DND-41 (cell line): ENCODE measurements around the gene GRIA1.

Experiments used
- EZH2 ChIP-seq: IDR thresholded peaks from 3 replicates; pipeline ENCODE4 v1.6.1; 2012; ENCODE audit warnings: borderline replicate concordance, low read depth, mild to moderate bottlenecking, moderate library complexity, low read length, inconsistent platforms; ENCODE audit not compliant: severe bottlenecking
- TF ChIP-seq, protein P1 (sequence below): IDR thresholded peaks from 2 replicates; pipeline ENCODE4 v1.5.1; 2012; ENCODE audit warnings: borderline replicate concordance, low read length, moderate library complexity, mild to moderate bottlenecking; ENCODE audit not compliant: poor library complexity, severe bottlenecking; ENCODE audit errors: extremely low read depth

DNA sequence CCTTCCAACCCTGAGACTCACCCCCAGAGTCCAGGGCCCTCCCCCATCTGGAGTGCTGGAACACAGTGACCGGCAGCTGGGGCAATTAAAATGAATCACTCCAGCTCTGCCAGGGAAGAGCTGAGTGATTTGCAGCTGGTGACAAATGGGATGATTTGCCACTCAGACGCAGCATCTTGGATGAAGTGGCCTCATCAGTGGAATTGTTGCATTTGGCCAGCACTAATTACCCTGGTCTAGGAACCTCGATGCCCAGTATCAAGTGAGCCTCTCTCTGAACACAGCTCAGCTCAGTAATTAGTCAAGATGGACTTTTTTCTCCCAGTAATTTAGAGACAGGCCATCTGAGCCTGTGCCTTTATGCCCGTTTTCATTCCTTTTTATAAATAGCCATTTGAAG lies 259.5 kb downstream of the GRIA1 start:
- TF ChIP-seq, protein P1, sequence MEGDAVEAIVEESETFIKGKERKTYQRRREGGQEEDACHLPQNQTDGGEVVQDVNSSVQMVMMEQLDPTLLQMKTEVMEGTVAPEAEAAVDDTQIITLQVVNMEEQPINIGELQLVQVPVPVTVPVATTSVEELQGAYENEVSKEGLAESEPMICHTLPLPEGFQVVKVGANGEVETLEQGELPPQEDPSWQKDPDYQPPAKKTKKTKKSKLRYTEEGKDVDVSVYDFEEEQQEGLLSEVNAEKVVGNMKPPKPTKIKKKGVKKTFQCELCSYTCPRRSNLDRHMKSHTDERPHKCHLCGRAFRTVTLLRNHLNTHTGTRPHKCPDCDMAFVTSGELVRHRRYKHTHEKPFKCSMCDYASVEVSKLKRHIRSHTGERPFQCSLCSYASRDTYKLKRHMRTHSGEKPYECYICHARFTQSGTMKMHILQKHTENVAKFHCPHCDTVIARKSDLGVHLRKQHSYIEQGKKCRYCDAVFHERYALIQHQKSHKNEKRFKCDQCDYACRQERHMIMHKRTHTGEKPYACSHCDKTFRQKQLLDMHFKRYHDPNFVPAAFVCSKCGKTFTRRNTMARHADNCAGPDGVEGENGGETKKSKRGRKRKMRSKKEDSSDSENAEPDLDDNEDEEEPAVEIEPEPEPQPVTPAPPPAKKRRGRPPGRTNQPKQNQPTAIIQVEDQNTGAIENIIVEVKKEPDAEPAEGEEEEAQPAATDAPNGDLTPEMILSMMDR: no peak
- no peak for TF ChIP-seq EZH2
